ENCODE results near the gene SP4.

DNA sequence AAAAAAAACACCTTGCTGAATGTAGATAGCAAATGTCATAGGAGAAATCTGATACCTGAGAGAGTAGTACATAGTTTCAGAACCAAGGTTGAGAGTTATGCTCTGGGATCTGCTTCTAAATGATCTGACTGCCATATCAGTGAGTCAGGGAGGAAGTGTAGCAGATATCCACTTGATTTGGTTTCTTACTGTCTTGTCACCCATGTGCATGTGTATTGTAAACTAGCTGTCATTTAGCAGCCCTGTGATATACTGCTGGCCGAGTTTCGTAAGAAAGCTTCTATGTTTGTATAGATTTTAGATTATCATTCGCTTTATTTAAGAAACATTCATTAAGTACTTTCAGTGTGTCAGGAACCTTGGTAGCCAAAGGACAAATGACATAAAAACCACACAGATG, 42.0 kb downstream of the SP4 start:
- TF ChIP-seq, protein P1, sequence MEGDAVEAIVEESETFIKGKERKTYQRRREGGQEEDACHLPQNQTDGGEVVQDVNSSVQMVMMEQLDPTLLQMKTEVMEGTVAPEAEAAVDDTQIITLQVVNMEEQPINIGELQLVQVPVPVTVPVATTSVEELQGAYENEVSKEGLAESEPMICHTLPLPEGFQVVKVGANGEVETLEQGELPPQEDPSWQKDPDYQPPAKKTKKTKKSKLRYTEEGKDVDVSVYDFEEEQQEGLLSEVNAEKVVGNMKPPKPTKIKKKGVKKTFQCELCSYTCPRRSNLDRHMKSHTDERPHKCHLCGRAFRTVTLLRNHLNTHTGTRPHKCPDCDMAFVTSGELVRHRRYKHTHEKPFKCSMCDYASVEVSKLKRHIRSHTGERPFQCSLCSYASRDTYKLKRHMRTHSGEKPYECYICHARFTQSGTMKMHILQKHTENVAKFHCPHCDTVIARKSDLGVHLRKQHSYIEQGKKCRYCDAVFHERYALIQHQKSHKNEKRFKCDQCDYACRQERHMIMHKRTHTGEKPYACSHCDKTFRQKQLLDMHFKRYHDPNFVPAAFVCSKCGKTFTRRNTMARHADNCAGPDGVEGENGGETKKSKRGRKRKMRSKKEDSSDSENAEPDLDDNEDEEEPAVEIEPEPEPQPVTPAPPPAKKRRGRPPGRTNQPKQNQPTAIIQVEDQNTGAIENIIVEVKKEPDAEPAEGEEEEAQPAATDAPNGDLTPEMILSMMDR (IDR thresholded peaks at IDR 0.05) = no peak
- TF ChIP-seq POLR2AphosphoS5 (IDR thresholded peaks at IDR 0.05) = no peak

Measured in prostate gland (tissue), 2 donors.